WTC11 (cell line): ENCODE data around the gene STRA6.

Experiments used
- CTCF ChIP-seq: fragments of 200-600 bp; IDR thresholded peaks from 2 replicates; pipeline ENCODE4 v1.8.0; 2022; ENCODE audit warnings: antibody characterized with exemption
- TCF7 ChIP-seq: sonication (generic); formaldehyde crosslinking; IDR thresholded peaks from 2 replicates; pipeline ENCODE4 v1.8.0; 2022; ENCODE audit warnings: mild to moderate bottlenecking, low read depth, missing genetic modification reagents, moderate library complexity

GRCh38 chr15:74233851-74234597, 31.4 kb upstream of the STRA6 start:
- TF ChIP-seq CTCF (no peak), TCF7 (CRISPR knock-in tag) (no peak)
